Smooth muscle cell (in vitro differentiated cells): ENCODE data around the gene TMEM127. TPM values are rescaled to one million over a fixed set of nuclear protein-coding genes. Genes with fewer than 3 reads are reported as not detected.

Source experiments
- DNase-seq: peaks from one replicate; lab custom pipeline; 2025; ENCODE audit not compliant: unreplicated experiment; lab: John Stamatoyannopoulos, UW
- H2AFZ ChIP-seq: fragments of 200-600 bp; sonication (generic); 2 replicates; pipeline ENCODE4 v1.6.0; 2016; ENCODE audit warnings: antibody characterized with exemption, low read depth, mild to moderate bottlenecking
- H3F3A ChIP-seq: fragments of 200-600 bp; sonication (generic); 2 replicates; pipeline ENCODE4 v1.6.0; 2017; ENCODE audit warnings: antibody characterized with exemption, low read depth
- H3K27ac ChIP-seq: fragments of 200-600 bp; sonication (generic); 2 replicates; pipeline ENCODE4 v1.5.1; 2016; ENCODE audit warnings: low read depth, mild to moderate bottlenecking
- H3K27me3 ChIP-seq: fragments of 200-600 bp; sonication (generic); 2 replicates; pipeline ENCODE4 v1.6.1; 2016; ENCODE audit warnings: low read depth, mild to moderate bottlenecking
- H3K36me3 ChIP-seq: fragments of 200-600 bp; sonication (generic); 2 replicates; pipeline ENCODE4 v1.5.1; 2016; ENCODE audit warnings: low read depth
- H3K4me1 ChIP-seq: fragments of 200-600 bp; sonication (generic); 2 replicates; pipeline ENCODE4 v1.5.1; 2016; ENCODE audit warnings: low read depth
- H3K4me2 ChIP-seq: fragments of 200-600 bp; sonication (generic); 2 replicates; pipeline ENCODE4 v1.6.0; 2016; ENCODE audit warnings: mild to moderate bottlenecking
- H3K4me3 ChIP-seq: fragments of 200-600 bp; sonication (generic); 2 replicates; pipeline ENCODE4 v1.5.1; 2016; ENCODE audit warnings: mild to moderate bottlenecking
- H3K79me2 ChIP-seq: fragments of 200-600 bp; sonication (generic); 2 replicates; pipeline ENCODE4 v1.6.0; 2016; ENCODE audit warnings: low read depth, mild to moderate bottlenecking
- H3K9ac ChIP-seq: fragments of 200-600 bp; sonication (generic); 2 replicates; pipeline ENCODE4 v1.6.0; 2016; ENCODE audit warnings: low read depth
- H3K9me3 ChIP-seq: fragments of 200-600 bp; sonication (generic); replicated peaks from 2 replicates; pipeline ENCODE4 v1.5.1; 2016; ENCODE audit warnings: low read depth
- H4K20me1 ChIP-seq: fragments of 200-600 bp; sonication (generic); 2 replicates; pipeline ENCODE4 v1.6.0; 2016; ENCODE audit warnings: low read depth
- WGBS: methylation state at CpG from one replicate; pipeline ENCODE4 v1.1.7; 2016; ENCODE audit warnings: low lambda C conversion rate; 5-methylcytosine and 5-hydroxymethylcytosine counted together
- polyA plus RNA-seq: library from polyadenylated mRNA; unstranded; fragments of >200 nt; fragmentation: Nextera tagmentation; extraction: Ambion mirVana; gene quantifications from 2 replicates; pipeline ENCODE4 v1.2.1, GENCODE V29; 2016
- total RNA-seq: library from RNA; depleted of rRNA; stranded (reverse); fragments of >200 nt; gene quantifications from 2 replicates; pipeline ENCODE4 v1.2.3, GENCODE V29; 2014
- TF ChIP-seq, protein P1 (sequence below): fragments of 200-600 bp; sonication (generic); IDR thresholded peaks from 2 replicates; pipeline ENCODE4 v1.5.1; 2017; ENCODE audit warnings: borderline replicate concordance, mild to moderate bottlenecking, antibody characterized with exemption; ENCODE audit not compliant: insufficient read depth, poor library complexity, severe bottlenecking

The TMEM127 gene
- total and polyA plus RNA-seq, 2 experiments from 2014 or later, result 21.9 to 31.8 TPM

DNA sequence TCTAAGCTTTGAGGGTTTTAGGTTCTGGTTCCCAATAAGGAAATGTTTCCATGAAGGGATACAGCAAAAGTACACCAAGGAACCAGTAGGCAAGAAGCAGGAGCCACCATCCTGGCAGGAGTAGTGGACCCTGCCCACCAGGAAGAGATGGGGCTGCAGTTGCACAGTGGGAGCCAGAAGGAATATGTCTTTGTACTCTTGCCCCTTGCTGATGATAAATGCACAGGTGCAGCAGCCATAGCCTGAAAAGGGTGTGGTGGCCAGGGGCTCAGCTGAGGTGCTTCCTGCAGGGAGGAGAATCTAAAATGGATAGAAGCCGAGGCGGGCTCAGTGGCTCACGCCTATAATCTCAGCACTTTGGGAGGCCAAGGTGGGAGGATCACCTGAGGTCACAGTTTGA, 27.5 kb downstream of the TMEM127 start:
- no peaks in the 10 kb centered on the region for H3K9me3 ChIP-seq
- WGBS, result 94% methylated on average over 3 of the region's 3 CpGs
- H3K79me2 ChIP-seq, result no peaks in the 10 kb centered on the region
- H3K27me3 ChIP-seq, result no peaks in the 10 kb centered on the region
- H3K4me1 ChIP-seq, result no peaks in the 10 kb centered on the region
- no peak overlapping the region for H2AFZ ChIP-seq
- no peaks in the 10 kb centered on the region for H3F3A ChIP-seq
- no peak overlapping the region for H3K4me2 ChIP-seq
- H3K36me3 ChIP-seq, result no peaks in the 10 kb centered on the region
- H3K27ac ChIP-seq, result no peak overlapping the region
- no peak overlapping the region for H3K4me3 ChIP-seq
- H4K20me1 ChIP-seq, result peaks cover 4% of the 10 kb centered on the region
- DNase-seq, result no peak
- TF ChIP-seq, protein P1, sequence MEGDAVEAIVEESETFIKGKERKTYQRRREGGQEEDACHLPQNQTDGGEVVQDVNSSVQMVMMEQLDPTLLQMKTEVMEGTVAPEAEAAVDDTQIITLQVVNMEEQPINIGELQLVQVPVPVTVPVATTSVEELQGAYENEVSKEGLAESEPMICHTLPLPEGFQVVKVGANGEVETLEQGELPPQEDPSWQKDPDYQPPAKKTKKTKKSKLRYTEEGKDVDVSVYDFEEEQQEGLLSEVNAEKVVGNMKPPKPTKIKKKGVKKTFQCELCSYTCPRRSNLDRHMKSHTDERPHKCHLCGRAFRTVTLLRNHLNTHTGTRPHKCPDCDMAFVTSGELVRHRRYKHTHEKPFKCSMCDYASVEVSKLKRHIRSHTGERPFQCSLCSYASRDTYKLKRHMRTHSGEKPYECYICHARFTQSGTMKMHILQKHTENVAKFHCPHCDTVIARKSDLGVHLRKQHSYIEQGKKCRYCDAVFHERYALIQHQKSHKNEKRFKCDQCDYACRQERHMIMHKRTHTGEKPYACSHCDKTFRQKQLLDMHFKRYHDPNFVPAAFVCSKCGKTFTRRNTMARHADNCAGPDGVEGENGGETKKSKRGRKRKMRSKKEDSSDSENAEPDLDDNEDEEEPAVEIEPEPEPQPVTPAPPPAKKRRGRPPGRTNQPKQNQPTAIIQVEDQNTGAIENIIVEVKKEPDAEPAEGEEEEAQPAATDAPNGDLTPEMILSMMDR, result no peak
- no peak overlapping the region for H3K9ac ChIP-seq

DNA sequence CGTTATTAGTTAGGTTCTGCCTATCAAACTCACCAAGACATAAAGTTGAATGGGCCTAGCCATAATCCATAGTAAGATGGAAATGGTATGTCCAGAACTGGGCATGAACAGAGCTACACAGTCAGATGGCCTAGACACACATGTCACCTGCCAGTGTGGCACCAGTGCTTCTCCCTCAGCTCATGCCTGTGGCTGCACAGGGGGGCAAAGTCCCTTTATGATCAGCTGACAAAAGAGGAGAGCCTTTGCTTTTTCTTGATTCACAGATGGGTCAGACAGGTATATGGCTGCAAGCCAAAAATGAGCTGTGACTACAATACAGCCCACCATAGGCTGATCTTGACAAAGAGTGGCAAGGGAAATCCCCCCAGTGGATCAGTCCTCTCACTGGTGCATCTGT, 28.9 kb downstream of the TMEM127 start:
- WGBS, result 96% methylated on average over 1 of the region's 1 CpG
- H3K9me3 ChIP-seq, result no peaks in the 10 kb centered on the region
- H4K20me1 ChIP-seq, result peaks cover 5% of the 10 kb centered on the region
- H3F3A ChIP-seq, result no peaks in the 10 kb centered on the region
- TF ChIP-seq, protein P1, result no peak
- no peak overlapping the region for H3K9ac ChIP-seq
- H3K79me2 ChIP-seq, result no peaks in the 10 kb centered on the region
- H3K27ac ChIP-seq, result no peak overlapping the region
- H3K4me3 ChIP-seq, result no peak overlapping the region
- H3K4me2 ChIP-seq, result no peak overlapping the region
- H2AFZ ChIP-seq, result no peak overlapping the region
- no peaks in the 10 kb centered on the region for H3K36me3 ChIP-seq
- no peaks in the 10 kb centered on the region for H3K27me3 ChIP-seq
- no peaks in the 10 kb centered on the region for H3K4me1 ChIP-seq
- DNase-seq, result no peak

DNA sequence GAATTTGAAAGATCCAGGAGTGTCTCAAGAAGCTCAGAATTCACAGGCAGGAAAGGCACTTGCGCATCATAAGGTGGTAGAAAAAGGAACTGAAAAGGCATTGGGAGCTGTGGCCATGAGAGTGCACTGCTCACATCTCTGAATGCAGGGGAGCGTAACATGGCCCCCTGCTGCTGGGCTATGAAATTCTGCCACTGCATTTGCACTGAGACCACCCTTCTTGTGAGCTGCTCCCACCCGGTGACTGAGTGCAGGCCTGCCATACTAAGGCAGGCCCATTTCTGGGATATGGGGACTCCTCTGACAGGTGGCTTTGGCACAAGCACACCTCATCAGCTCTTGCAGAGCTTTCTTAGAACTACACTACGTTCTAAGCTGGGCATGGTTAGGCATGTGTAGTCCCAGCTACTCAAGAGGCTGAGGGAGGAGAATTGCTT, 31.9 kb downstream of the TMEM127 start:
- 95% methylated on average over 4 of the region's 4 CpGs for WGBS

DNA sequence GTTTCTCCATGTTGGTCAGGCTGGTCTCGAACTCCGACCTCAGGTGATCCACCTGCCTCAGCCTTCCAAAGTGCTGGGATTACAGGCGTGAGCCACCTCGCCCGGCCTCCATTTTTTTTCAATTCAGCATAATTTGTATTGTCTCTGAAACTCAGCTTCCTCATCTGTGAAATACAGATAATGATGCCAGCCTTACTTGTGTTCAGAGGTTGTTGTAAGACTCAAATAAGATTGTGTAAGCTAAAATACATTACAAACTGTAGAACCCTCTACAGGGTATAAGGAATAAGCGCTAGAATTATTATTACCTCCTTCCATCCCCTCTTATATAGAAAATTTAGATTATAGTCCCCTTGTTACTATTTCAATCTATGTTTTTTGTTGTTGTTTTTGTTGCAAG, 32.4 kb downstream of the TMEM127 start:
- no peaks in the 10 kb centered on the region for H3F3A ChIP-seq
- H3K36me3 ChIP-seq, result no peaks in the 10 kb centered on the region
- TF ChIP-seq, protein P1, result no peak
- no peaks in the 10 kb centered on the region for H3K4me1 ChIP-seq
- peaks cover 8% of the 10 kb centered on the region for H4K20me1 ChIP-seq
- DNase-seq, result no peak
- no peaks in the 10 kb centered on the region for H3K79me2 ChIP-seq
- no peak overlapping the region for H3K9ac ChIP-seq
- no peaks in the 10 kb centered on the region for H3K9me3 ChIP-seq
- no peak overlapping the region for H3K4me2 ChIP-seq
- H3K27me3 ChIP-seq, result no peaks in the 10 kb centered on the region
- 99% methylated on average over 6 of the region's 6 CpGs for WGBS
- H3K4me3 ChIP-seq, result no peak overlapping the region
- no peak overlapping the region for H3K27ac ChIP-seq
- H2AFZ ChIP-seq, result no peak overlapping the region

More for the DNA sequence above, 31.9 kb downstream of the TMEM127 start:
- TF ChIP-seq, protein P1, result no peak
- H3K27me3 ChIP-seq, result no peaks in the 10 kb centered on the region
- H2AFZ ChIP-seq, result no peak overlapping the region
- H3K4me1 ChIP-seq, result no peaks in the 10 kb centered on the region
- no peaks in the 10 kb centered on the region for H3K9me3 ChIP-seq
- H3K27ac ChIP-seq, result no peak overlapping the region
- H3K9ac ChIP-seq, result no peak overlapping the region
- no peak overlapping the region for H3K4me3 ChIP-seq
- no peaks in the 10 kb centered on the region for H3F3A ChIP-seq
- DNase-seq, result no peak
- H4K20me1 ChIP-seq, result peaks cover 8% of the 10 kb centered on the region
- H3K4me2 ChIP-seq, result no peak overlapping the region
- no peaks in the 10 kb centered on the region for H3K36me3 ChIP-seq
- no peaks in the 10 kb centered on the region for H3K79me2 ChIP-seq
